SU-DHL-6 (cell line): ENCODE data around the gene GPD2.

Source experiments
- H2AFZ ChIP-seq: fragments of 200-600 bp; sonication (generic); 2 replicates; pipeline ENCODE4 v1.6.1; 2014; ENCODE audit warnings: low read depth, mild to moderate bottlenecking, moderate library complexity, mixed read lengths, antibody characterized with exemption, low read length; ENCODE audit not compliant: severe bottlenecking
- H3F3A ChIP-seq: fragments of 200-600 bp; shearing (Covaris generic); 2 replicates; pipeline ENCODE4 v1.6.0; 2016; ENCODE audit warnings: antibody characterized with exemption, mild to moderate bottlenecking; ENCODE audit not compliant: insufficient read depth
- H3K27ac ChIP-seq: fragments of 200-600 bp; sonication (generic); 2 replicates; pipeline ENCODE4 v1.5.1; 2016; ENCODE audit warnings: low read depth, mild to moderate bottlenecking, low read length, moderate library complexity, mixed read lengths
- H3K27me3 ChIP-seq: fragments of 200-600 bp; sonication (generic), shearing (Covaris generic); 2 replicates; pipeline ENCODE4 v1.6.0; 2014; ENCODE audit warnings: mild to moderate bottlenecking, low read length
- H3K36me3 ChIP-seq: fragments of 200-600 bp; sonication (generic); 2 replicates; pipeline ENCODE4 v1.6.1; 2014; ENCODE audit warnings: mild to moderate bottlenecking, low read length, mixed read lengths
- H3K4me2 ChIP-seq: fragments of 300-600, 200-600 bp; shearing (Covaris generic), sonication (generic); 2 replicates; pipeline ENCODE4 v1.6.0; 2014; ENCODE audit warnings: low read length, low read depth, mild to moderate bottlenecking; ENCODE audit not compliant: poor library complexity, severe bottlenecking
- H3K4me3 ChIP-seq: fragments of 200-600 bp; sonication (generic); 2 replicates; pipeline ENCODE4 v1.5.1; 2014; ENCODE audit warnings: antibody characterized with exemption, low read length, mild to moderate bottlenecking, mixed read lengths; ENCODE audit not compliant: insufficient read depth, poor library complexity, severe bottlenecking
- H3K79me2 ChIP-seq: fragments of 200-600 bp; sonication (generic); 2 replicates; pipeline ENCODE4 v1.6.1; 2014; ENCODE audit warnings: mild to moderate bottlenecking, low read length, moderate library complexity; ENCODE audit not compliant: insufficient read depth
- H3K9ac ChIP-seq: fragments of 200-600 bp; sonication (generic); 2 replicates; pipeline ENCODE4 v1.7.0; 2014; ENCODE audit warnings: mild to moderate bottlenecking, low read length
- H3K9me2 ChIP-seq: fragments of 200-600 bp; sonication (generic); replicated peaks from 2 replicates; pipeline ENCODE4 v1.6.1; 2014; ENCODE audit warnings: low read length; ENCODE audit not compliant: insufficient read depth
- H3K9me3 ChIP-seq: fragments of 200-600 bp; sonication (generic); 2 replicates; pipeline ENCODE4 v1.6.1; 2014; ENCODE audit warnings: low read length, mixed read lengths; ENCODE audit not compliant: insufficient read depth
- H4K20me1 ChIP-seq: fragments of 200-600 bp; sonication (generic); 2 replicates; pipeline ENCODE4 v1.6.1; 2014; ENCODE audit warnings: low read depth, mild to moderate bottlenecking, antibody characterized with exemption, low read length, moderate library complexity, mixed read lengths
- CTCF ChIP-seq: fragments of 200-600 bp; sonication (generic); IDR thresholded peaks from one replicate; pipeline ENCODE4 v1.5.1; 2017; ENCODE audit warnings: antibody characterized with exemption, mild to moderate bottlenecking, low read length, moderate library complexity; ENCODE audit not compliant: insufficient read depth, poor library complexity, severe bottlenecking
- EZH2phosphoT487 ChIP-seq: fragments of 200-600 bp; sonication (generic), shearing (Covaris generic); conservative IDR thresholded peaks from 2 replicates; pipeline ENCODE4 v1.6.1; 2018; ENCODE audit warnings: mild to moderate bottlenecking, antibody characterized with exemption, low read length, moderate library complexity, mixed read lengths

The GPD2 gene

GRCh38 chr2:156405586-156405985 lies 30.6 kb upstream of the GPD2 start:
- no peak for TF ChIP-seq CTCF
- no peak for TF ChIP-seq EZH2phosphoT487
- H3K4me2 ChIP-seq: no peak overlapping the region
- no peaks in the 10 kb centered on the region for H3K27me3 ChIP-seq
- H3K27ac ChIP-seq: no peak overlapping the region
- no peaks in the 10 kb centered on the region for H4K20me1 ChIP-seq
- H3K9me2 ChIP-seq: no peaks in the 10 kb centered on the region
- H3K9ac ChIP-seq: no peak overlapping the region
- no peaks in the 10 kb centered on the region for H3K36me3 ChIP-seq
- no peaks in the 10 kb centered on the region for H3K9me3 ChIP-seq
- H3K4me3 ChIP-seq: no peak overlapping the region
- no peak overlapping the region for H2AFZ ChIP-seq
- H3K79me2 ChIP-seq: no peaks in the 10 kb centered on the region
- no peaks in the 10 kb centered on the region for H3F3A ChIP-seq

- H3K9me2 ChIP-seq: no peaks in the 10 kb centered on the region
- no peaks in the 10 kb centered on the region for H3K9me3 ChIP-seq
- no peaks in the 10 kb centered on the region for H3K27me3 ChIP-seq
- H2AFZ ChIP-seq: no peak overlapping the region
- H3K79me2 ChIP-seq: no peaks in the 10 kb centered on the region
- H3K4me3 ChIP-seq: no peak overlapping the region
- TF ChIP-seq EZH2phosphoT487 (no peak), CTCF (no peak)
- no peaks in the 10 kb centered on the region for H3K36me3 ChIP-seq
- no peaks in the 10 kb centered on the region for H3F3A ChIP-seq
- H3K9ac ChIP-seq: no peak overlapping the region
- H4K20me1 ChIP-seq: no peaks in the 10 kb centered on the region
- no peak overlapping the region for H3K27ac ChIP-seq
- no peak overlapping the region for H3K4me2 ChIP-seq
These were observed 24.3 kb upstream of the GPD2 start for GRCh38 chr2:156411835-156412234.

GRCh38 chr2:156421851-156422250 lies 14.3 kb upstream of the GPD2 start:
- H3K4me3 ChIP-seq: no peak overlapping the region
- H3K27me3 ChIP-seq: no peaks in the 10 kb centered on the region
- H3K4me2 ChIP-seq: no peak overlapping the region
- TF ChIP-seq EZH2phosphoT487 (no peak), CTCF (no peak)
- H2AFZ ChIP-seq: no peak overlapping the region
- H4K20me1 ChIP-seq: no peaks in the 10 kb centered on the region
- no peaks in the 10 kb centered on the region for H3F3A ChIP-seq
- H3K9me3 ChIP-seq: no peaks in the 10 kb centered on the region
- H3K36me3 ChIP-seq: no peaks in the 10 kb centered on the region
- no peak overlapping the region for H3K27ac ChIP-seq
- H3K9ac ChIP-seq: no peak overlapping the region
- H3K9me2 ChIP-seq: no peaks in the 10 kb centered on the region
- no peaks in the 10 kb centered on the region for H3K79me2 ChIP-seq
